Keratinocyte (primary cell): ENCODE data around the gene RBPJL. TPM values are rescaled to one million over a fixed set of nuclear protein-coding genes. Genes with fewer than 3 reads are reported as not detected.

Experiments
- DNase-seq: peaks from one replicate; pipeline ENCODE4 v3.0.0-alpha.2; 2011; ENCODE audit warnings: low read depth, missing footprints, low spot score
- FAIRE-seq: peaks from 2 replicates; lab custom pipeline; 2011; peaks lifted over from hg19 to GRCh38; lab: Jason Lieb, UNC
- H2AFZ ChIP-seq: 2 replicates; pipeline ENCODE4 v1.6.0; 2012; ENCODE audit warnings: low read length, control low read depth, inconsistent platforms; ENCODE audit not compliant: control insufficient read depth
- H3K27ac ChIP-seq: 2 replicates; pipeline ENCODE4 v1.5.1; 2011; ENCODE audit warnings: low read length; ENCODE audit not compliant: control insufficient read depth, insufficient read depth
- H3K27me3 ChIP-seq: 3 replicates; pipeline ENCODE4 v1.6.0; 2011; ENCODE audit warnings: low read length; ENCODE audit not compliant: control insufficient read depth, insufficient read depth; ENCODE audit errors: extremely low read depth
- H3K36me3 ChIP-seq, 2 experiments: 2 replicates in 1 of 2; 3 replicates in 1 of 2; pipeline ENCODE4 v1.5.1; 2011; ENCODE audit warnings: low read length in 2 of 2, mild to moderate bottlenecking in 1 of 2; ENCODE audit not compliant: control insufficient read depth in 2 of 2, insufficient read depth in 2 of 2; ENCODE audit errors: extremely low read depth in 1 of 2
- H3K4me1 ChIP-seq: 3 replicates; pipeline ENCODE4 v1.5.1; 2011; ENCODE audit warnings: low read length; ENCODE audit not compliant: control insufficient read depth, insufficient read depth; ENCODE audit errors: extremely low read depth
- H3K4me2 ChIP-seq: 3 replicates; pipeline ENCODE4 v1.6.0; 2011; ENCODE audit warnings: low read depth, low read length; ENCODE audit not compliant: control insufficient read depth, insufficient read depth; ENCODE audit errors: extremely low read depth
- H3K4me3 ChIP-seq, 3 experiments: fragments of 200-600 bp in 1 of 3; sonication (generic) in 1 of 3; 2 replicates in 2 of 3; 3 replicates in 1 of 3; pipeline ENCODE4 v1.5.1; 2011 to 2016; ENCODE audit warnings: low read length in 3 of 3, mild to moderate bottlenecking in 3 of 3, control low read depth in 2 of 3, inconsistent platforms in 1 of 3, low read depth in 1 of 3, mixed read lengths in 1 of 3, mixed run types in 1 of 3, moderate library complexity in 1 of 3; ENCODE audit not compliant: control insufficient read depth in 2 of 3, insufficient read depth in 2 of 3; ENCODE audit errors: extremely low read depth in 1 of 3
- H3K79me2 ChIP-seq: 2 replicates; pipeline ENCODE4 v1.6.0; 2012; ENCODE audit warnings: low read length; ENCODE audit not compliant: control insufficient read depth, insufficient read depth
- H3K9ac ChIP-seq: 3 replicates; pipeline ENCODE4 v1.6.0; 2011; ENCODE audit warnings: low read length; ENCODE audit not compliant: control insufficient read depth, insufficient read depth; ENCODE audit errors: extremely low read depth
- H3K9me1 ChIP-seq: 3 replicates; pipeline ENCODE4 v1.6.0; 2011; ENCODE audit warnings: low read length; ENCODE audit not compliant: control insufficient read depth, insufficient read depth; ENCODE audit errors: extremely low read depth
- H3K9me3 ChIP-seq: 2 replicates; pipeline ENCODE4 v1.5.1; 2012; ENCODE audit warnings: low read depth, low read length; ENCODE audit not compliant: control insufficient read depth
- H4K20me1 ChIP-seq: 3 replicates; pipeline ENCODE4 v1.6.0; 2011; ENCODE audit warnings: low read length; ENCODE audit not compliant: control insufficient read depth, insufficient read depth; ENCODE audit errors: extremely low read depth
- EZH2 ChIP-seq: IDR thresholded peaks from one replicate; pipeline ENCODE4 v1.6.1; 2012; ENCODE audit warnings: inconsistent platforms, mild to moderate bottlenecking, low read length, moderate library complexity
- dilution Hi-C: fragments of 300-500 bp; cut with MboI; formaldehyde crosslinking; loops from one replicate; pipeline ENCODE4 v1.7.0; 2020; ENCODE audit warnings: low sequenced_read_pairs; ENCODE audit not compliant: extremely low pct_ligation_motif_present
- polyA plus RNA-seq, 5 experiments: library from polyadenylated mRNA; depleted of rRNA in 3 of 5; stranded (reverse) in 3 of 5; stranded (forward) in 1 of 5; unstranded in 1 of 5; fragments of >200 nt; gene quantifications; 1 replicate in 1 of 5; 2 replicates in 3 of 5; 3 replicates in 1 of 5; pipeline versions ENCODE4 v1.2.1 to v1.2.3, GENCODE V29; 2011 to 2012; ENCODE audit warnings: missing spikeins in 2 of 5, low read depth in 1 of 5, low replicate concordance in 1 of 5
- TF ChIP-seq, protein P1 (sequence below), 3 experiments: IDR thresholded peaks in 1 of 3; conservative IDR thresholded peaks in 1 of 3; optimal IDR thresholded peaks in 1 of 3; 2 replicates in 2 of 3; 3 replicates in 1 of 3; pipeline versions ENCODE3 to v1.5.1; 2011; ENCODE audit warnings: low read length in 3 of 3, mild to moderate bottlenecking in 3 of 3, moderate library complexity in 2 of 3, control low read depth in 1 of 3, inconsistent platforms in 1 of 3; ENCODE audit not compliant: insufficient read depth in 2 of 3; ENCODE audit errors: extremely low read depth in 1 of 3

RBPJL gene
- polyA plus RNA-seq, 1 donor (not counting 4 experiments of a cell fraction or from before 2014, with no cell fraction given), result not detected

DNA sequence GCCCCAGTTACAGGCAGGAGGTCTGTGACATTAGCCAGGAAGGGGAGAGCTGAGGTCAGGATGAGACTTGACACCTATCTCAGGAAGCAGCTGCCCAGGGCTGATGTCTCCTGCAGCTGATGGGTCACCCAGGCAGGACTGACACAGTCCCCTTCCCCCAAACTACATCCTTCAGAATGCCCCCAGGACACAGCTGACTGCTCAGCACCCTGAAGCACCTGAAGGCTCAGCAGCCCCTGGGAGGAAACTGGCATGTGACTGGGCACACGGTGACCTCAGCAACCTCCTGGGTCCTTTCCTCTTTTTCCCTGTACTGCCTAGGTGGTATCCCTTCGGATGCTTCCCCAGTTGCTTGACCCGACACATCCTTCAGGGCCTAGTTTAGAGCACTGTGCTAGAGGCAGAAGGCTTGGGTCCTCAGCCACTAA lies 39.7 kb downstream of the RBPJL start:
- Histone ChIP-seq H3K4me3 (peak overlapping the region; percentile 92 to 100 (median 99)), H2AFZ (no peak overlapping the region), H4K20me1 (peaks cover 8% of the 10 kb centered on the region), H3K36me3 (peaks cover 3 to 22% of the 10 kb centered on the region in 2 experiments), H3K27me3 (no peaks in the 10 kb centered on the region), H3K9me1 (peaks cover 2% of the 10 kb centered on the region), H3K4me1 (peaks cover 62% of the 10 kb centered on the region), H3K4me2 (peak overlapping the region; percentile 77), H3K79me2 (peaks cover 68% of the 10 kb centered on the region), H3K27ac (peak overlapping the region; percentile 98), H3K9ac (peak overlapping the region; percentile 99), H3K9me3 (no peaks in the 10 kb centered on the region)
- FAIRE-seq (no peak), DNase-seq (no peak)
- no peak for TF ChIP-seq EZH2
- dilution Hi-C loops, result no loop called here

DNA sequence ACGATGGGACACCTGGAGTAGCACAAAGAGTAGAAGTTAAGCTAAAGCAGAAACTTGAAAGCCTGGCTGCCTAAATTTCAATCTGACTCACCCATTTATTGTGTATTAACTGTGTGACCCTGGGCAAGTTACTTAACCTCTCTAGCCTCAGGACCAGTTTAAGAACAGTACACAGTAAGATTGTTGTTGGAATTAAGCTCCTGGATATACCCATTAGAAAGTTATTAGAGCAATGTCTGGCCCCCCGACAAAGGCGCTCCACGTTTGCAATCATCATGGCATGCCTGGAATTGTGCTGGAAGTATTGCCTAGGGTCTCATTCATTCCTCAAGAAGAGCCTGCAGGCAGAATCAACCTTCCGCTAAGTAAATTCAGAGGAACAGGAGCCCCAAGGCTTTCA lies 40.2 kb downstream of the RBPJL start:
- Histone ChIP-seq H3K9me3 (no peaks in the 10 kb centered on the region), H3K4me2 (peak overlapping the region; percentile 77), H3K36me3 (peaks cover 3 to 18% of the 10 kb centered on the region in 2 experiments), H2AFZ (no peak overlapping the region), H3K27ac (peak overlapping the region; percentile 98), H3K4me3 (peak overlapping the region; percentile 92 to 100 (median 99)), H3K27me3 (no peaks in the 10 kb centered on the region), H3K79me2 (peaks cover 63% of the 10 kb centered on the region), H3K9ac (peak overlapping the region; percentile 99), H3K9me1 (peaks cover 2% of the 10 kb centered on the region), H4K20me1 (peaks cover 8% of the 10 kb centered on the region), H3K4me1 (peaks cover 57% of the 10 kb centered on the region)
- DNase-seq (no peak), FAIRE-seq (no peak)
- no peak for TF ChIP-seq EZH2
- TF ChIP-seq, protein P1, sequence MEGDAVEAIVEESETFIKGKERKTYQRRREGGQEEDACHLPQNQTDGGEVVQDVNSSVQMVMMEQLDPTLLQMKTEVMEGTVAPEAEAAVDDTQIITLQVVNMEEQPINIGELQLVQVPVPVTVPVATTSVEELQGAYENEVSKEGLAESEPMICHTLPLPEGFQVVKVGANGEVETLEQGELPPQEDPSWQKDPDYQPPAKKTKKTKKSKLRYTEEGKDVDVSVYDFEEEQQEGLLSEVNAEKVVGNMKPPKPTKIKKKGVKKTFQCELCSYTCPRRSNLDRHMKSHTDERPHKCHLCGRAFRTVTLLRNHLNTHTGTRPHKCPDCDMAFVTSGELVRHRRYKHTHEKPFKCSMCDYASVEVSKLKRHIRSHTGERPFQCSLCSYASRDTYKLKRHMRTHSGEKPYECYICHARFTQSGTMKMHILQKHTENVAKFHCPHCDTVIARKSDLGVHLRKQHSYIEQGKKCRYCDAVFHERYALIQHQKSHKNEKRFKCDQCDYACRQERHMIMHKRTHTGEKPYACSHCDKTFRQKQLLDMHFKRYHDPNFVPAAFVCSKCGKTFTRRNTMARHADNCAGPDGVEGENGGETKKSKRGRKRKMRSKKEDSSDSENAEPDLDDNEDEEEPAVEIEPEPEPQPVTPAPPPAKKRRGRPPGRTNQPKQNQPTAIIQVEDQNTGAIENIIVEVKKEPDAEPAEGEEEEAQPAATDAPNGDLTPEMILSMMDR (optimal IDR thresholded peaks at IDR 0.05 in 1 of 3, IDR thresholded peaks at IDR 0.05 in 1 of 3, conservative IDR thresholded peaks at IDR 0.05 in 1 of 3; ENCODE audit: extremely low read depth in 1 of 3, insufficient read depth in 2 of 3, low read length in 3 of 3), result no peak
- dilution Hi-C loops, result no loop called here
